B cell (primary cell): ENCODE measurements around the gene TENM4. TPM values are rescaled to one million over a fixed set of nuclear protein-coding genes. Genes with fewer than 3 reads are reported as not detected.

ENCODE experiments used
- ATAC-seq: fragments of 200-7000 bp; cut with Tn5 transposase; one replicate; pipeline ENCODE4 v1.10.0; 2021; ENCODE audit warnings: low read depth, mild to moderate bottlenecking, moderate number of reproducible peaks, moderate library complexity
- CTCF ChIA-PET: fragments of 350-600 bp; sonication (Branson Sonifier 250); formaldehyde crosslinking; loops from one replicate; lab custom pipeline; 2021; ENCODE audit warnings: antibody characterized with exemption, inconsistent platforms; lab: Charles Lee
- POLR2A ChIA-PET: fragments of 350-600 bp; sonication (Branson Sonifier 250); formaldehyde crosslinking; loops from one replicate; lab custom pipeline; 2021; ENCODE audit warnings: antibody characterized with exemption; lab: Charles Lee
- DNase-seq: peaks from one replicate; pipeline ENCODE4 v3.0.0; 2013
- H2AFZ ChIP-seq: 2 replicates; pipeline ENCODE4 v1.6.1; 2012; ENCODE audit warnings: mild to moderate bottlenecking, low read depth, low read length; ENCODE audit not compliant: insufficient read depth, poor library complexity, severe bottlenecking
- H3K27ac ChIP-seq, 2 donors: 1 replicate in 1 of 2; 2 replicates in 1 of 2; pipeline ENCODE4 v1.5.1; 2012 to 2013; ENCODE audit warnings: low read length in 2 of 2, mild to moderate bottlenecking in 2 of 2, moderate library complexity in 1 of 2
- H3K27me3 ChIP-seq, 4 experiments: fragments of 200-600 bp in 1 of 4; sonication (generic) in 1 of 4; replicated peaks in 1 of 4; 1 replicate in 2 of 4; 2 replicates in 2 of 4; pipeline versions ENCODE4 v1.6.1 to v1.7.0; 2013 to 2016; ENCODE audit warnings: low read length in 3 of 4, mild to moderate bottlenecking in 2 of 4, mixed read lengths in 1 of 4, moderate library complexity in 1 of 4; ENCODE audit not compliant: insufficient read depth in 4 of 4, control insufficient read depth in 3 of 4; ENCODE audit errors: control extremely low read depth in 1 of 4
- H3K36me3 ChIP-seq, 2 experiments: replicated peaks in 1 of 2; 1 replicate in 1 of 2; 2 replicates in 1 of 2; pipeline versions ENCODE4 v1.6.1 to v1.7.1; 2013; ENCODE audit warnings: low read length in 1 of 2; ENCODE audit not compliant: insufficient read depth in 2 of 2, control insufficient read depth in 1 of 2; ENCODE audit errors: control extremely low read depth in 1 of 2, extremely low read depth in 1 of 2
- H3K4me1 ChIP-seq, 2 donors: fragments of 200-600 bp in 1 of 2; sonication (generic) in 1 of 2; 1 replicate in 1 of 2; 2 replicates in 1 of 2; pipeline versions ENCODE4 v1.5.1 to v1.6.1; 2013 to 2017; ENCODE audit warnings: low read length in 2 of 2; ENCODE audit not compliant: control insufficient read depth in 2 of 2, insufficient read depth in 2 of 2
- H3K4me2 ChIP-seq: replicated peaks from 2 replicates; pipeline ENCODE3; 2012; ENCODE audit warnings: mild to moderate bottlenecking, low read depth, low read length; ENCODE audit not compliant: poor library complexity, severe bottlenecking
- H3K4me3 ChIP-seq, 5 experiments: fragments of 200-600 bp in 1 of 5; sonication (generic) in 1 of 5; 1 replicate in 3 of 5; 2 replicates in 2 of 5; pipeline versions ENCODE4 v1.5.1 to v1.7.0; 2011 to 2016; ENCODE audit warnings: low read length in 4 of 5, mild to moderate bottlenecking in 4 of 5, low read depth in 2 of 5, control low read depth in 1 of 5, moderate library complexity in 1 of 5; ENCODE audit not compliant: insufficient read depth in 1 of 5; ENCODE audit errors: control extremely low read depth in 1 of 5, extremely low read depth in 1 of 5
- H3K79me2 ChIP-seq: fragments of 200-600 bp; sonication (generic); one replicate; pipeline ENCODE4 v1.6.0; 2016; ENCODE audit warnings: low read length; ENCODE audit not compliant: control insufficient read depth, insufficient read depth
- H3K9ac ChIP-seq: fragments of 200-600 bp; sonication (generic); 2 replicates; pipeline ENCODE4 v1.6.1; 2017; ENCODE audit warnings: mild to moderate bottlenecking, low read length, moderate library complexity
- H3K9me3 ChIP-seq, 3 donors: one replicate each; pipeline versions ENCODE4 v1.6.1 to v1.7.1; 2013; ENCODE audit warnings: low read length in 2 of 3; ENCODE audit not compliant: control insufficient read depth in 2 of 3, insufficient read depth in 1 of 3; ENCODE audit errors: control extremely low read depth in 1 of 3
- H4K20me1 ChIP-seq: 2 replicates; pipeline ENCODE4 v1.6.0; 2012; ENCODE audit warnings: mild to moderate bottlenecking, low read length; ENCODE audit not compliant: insufficient read depth, control insufficient read depth, poor library complexity, severe bottlenecking
- H3K27ac Mint-ChIP-seq: one replicate; pipeline ENCODE4 v1.8.0; 2021; ENCODE audit warnings: mixed read lengths
- H3K27me3 Mint-ChIP-seq: one replicate; pipeline ENCODE4 v1.8.0; 2021; ENCODE audit warnings: mixed read lengths
- H3K4me1 Mint-ChIP-seq: one replicate; pipeline ENCODE4 v1.8.0; 2021; ENCODE audit warnings: mixed read lengths
- H3K4me3 Mint-ChIP-seq: one replicate; pipeline ENCODE4 v1.8.0; 2021; ENCODE audit warnings: mixed read lengths
- H3K9me3 Mint-ChIP-seq: one replicate; pipeline ENCODE4 v1.8.0; 2022; ENCODE audit warnings: mixed read lengths; ENCODE audit not compliant: insufficient read depth
- EZH2 ChIP-seq: IDR thresholded peaks from 2 replicates; pipeline ENCODE4 v1.6.1; 2012; ENCODE audit warnings: borderline replicate concordance, low read depth, mild to moderate bottlenecking, moderate library complexity, low read length; ENCODE audit not compliant: insufficient read depth, poor library complexity, severe bottlenecking
- WGBS: methylation state at CpG from one replicate; pipeline ENCODE4 v1.1.5; 2013; ENCODE audit warnings: missing lambda C conversion rate; ENCODE audit not compliant: insufficient coverage; 5-methylcytosine and 5-hydroxymethylcytosine counted together
- intact Hi-C: fragments of 100-400 bp; cut with micrococcal nuclease; formaldehyde crosslinking; loops from one replicate; pipeline ENCODE4 v1.10.0; 2022
- polyA plus RNA-seq: library from polyadenylated mRNA; depleted of rRNA; stranded (reverse); fragments of >200 nt; gene quantifications from 2 replicates; pipeline ENCODE4 v1.2.3, GENCODE V29; 2012
- total RNA-seq, 2 donors: library from RNA; stranded (reverse); fragments of 120-200 nt in 1 of 2; gene quantifications; 1 replicate in 1 of 2; 2 replicates in 1 of 2; pipeline versions ENCODE4 v1.2.3 to v1.2.4, GENCODE V29; 2013 to 2022
- TF ChIP-seq, protein P1 (sequence below): fragments of 200-600 bp; IDR thresholded peaks from one replicate; pipeline ENCODE4 v1.8.0; 2022; ENCODE audit warnings: antibody characterized with exemption, mild to moderate bottlenecking

TENM4 gene
- total and polyA plus RNA-seq, 2 donors (not counting 1 experiment from before 2014, with no cell fraction given) = 0.09 to 5.7 TPM

- H3K4me1 ChIP-seq = no peaks in the 10 kb centered on the region
- no peak overlapping the region for H3K4me2 ChIP-seq
- no peak overlapping the region for H3K4me3 Mint-ChIP-seq
- H3K9me3 Mint-ChIP-seq = no peaks in the 10 kb centered on the region
- ChIA-PET POLR2A (no interaction called here), CTCF (no interaction called here)
- ATAC-seq (no peak), DNase-seq (no peak)
- no peak overlapping the region for H3K27ac Mint-ChIP-seq
- peaks cover 0 to 6% (median 0%) of the 10 kb centered on the region in 3 donors for H3K9me3 ChIP-seq
- no peaks in the 10 kb centered on the region for H3K79me2 ChIP-seq
- no peaks in the 10 kb centered on the region for H3K36me3 ChIP-seq
- H3K4me3 ChIP-seq = no peak overlapping the region
- H4K20me1 ChIP-seq = no peaks in the 10 kb centered on the region
- no peaks in the 10 kb centered on the region for H3K4me1 Mint-ChIP-seq
- WGBS = 42% methylated on average over 33 of the region's 43 CpGs
- peaks cover 7% of the 10 kb centered on the region for H3K27me3 Mint-ChIP-seq
- H3K27ac ChIP-seq = no peak overlapping the region
- no peak overlapping the region for H3K9ac ChIP-seq
- intact Hi-C loops = no loop called here
- no peak for TF ChIP-seq EZH2
- TF ChIP-seq, protein P1, sequence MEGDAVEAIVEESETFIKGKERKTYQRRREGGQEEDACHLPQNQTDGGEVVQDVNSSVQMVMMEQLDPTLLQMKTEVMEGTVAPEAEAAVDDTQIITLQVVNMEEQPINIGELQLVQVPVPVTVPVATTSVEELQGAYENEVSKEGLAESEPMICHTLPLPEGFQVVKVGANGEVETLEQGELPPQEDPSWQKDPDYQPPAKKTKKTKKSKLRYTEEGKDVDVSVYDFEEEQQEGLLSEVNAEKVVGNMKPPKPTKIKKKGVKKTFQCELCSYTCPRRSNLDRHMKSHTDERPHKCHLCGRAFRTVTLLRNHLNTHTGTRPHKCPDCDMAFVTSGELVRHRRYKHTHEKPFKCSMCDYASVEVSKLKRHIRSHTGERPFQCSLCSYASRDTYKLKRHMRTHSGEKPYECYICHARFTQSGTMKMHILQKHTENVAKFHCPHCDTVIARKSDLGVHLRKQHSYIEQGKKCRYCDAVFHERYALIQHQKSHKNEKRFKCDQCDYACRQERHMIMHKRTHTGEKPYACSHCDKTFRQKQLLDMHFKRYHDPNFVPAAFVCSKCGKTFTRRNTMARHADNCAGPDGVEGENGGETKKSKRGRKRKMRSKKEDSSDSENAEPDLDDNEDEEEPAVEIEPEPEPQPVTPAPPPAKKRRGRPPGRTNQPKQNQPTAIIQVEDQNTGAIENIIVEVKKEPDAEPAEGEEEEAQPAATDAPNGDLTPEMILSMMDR = no peak
- no peak overlapping the region for H2AFZ ChIP-seq
- peaks cover 0 to 7% (median 3%) of the 10 kb centered on the region in 4 experiments for H3K27me3 ChIP-seq
Measured at GRCh38 chr11:78902771-78903507, 537.9 kb downstream of the TENM4 start.

DNA sequence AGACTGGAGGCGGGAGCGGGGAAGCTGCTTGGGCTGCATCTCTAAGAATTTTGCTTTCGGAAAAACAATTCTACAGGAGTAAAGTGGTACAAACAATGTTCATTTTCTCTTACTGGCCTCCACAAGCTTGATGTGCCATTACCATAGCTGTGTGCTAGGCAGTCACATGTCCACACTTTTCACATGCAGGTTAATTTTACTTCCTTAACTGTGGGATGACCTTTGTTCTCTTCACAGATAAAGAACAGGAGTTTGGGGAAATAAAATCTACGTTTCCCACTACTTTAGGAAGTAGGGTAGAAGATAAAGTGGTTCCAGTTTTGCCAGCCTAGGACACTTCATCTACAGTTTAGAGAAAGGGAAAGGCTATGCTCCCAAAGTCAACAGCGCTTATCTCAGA, 539.0 kb downstream of the TENM4 start:
- ATAC-seq (no peak), DNase-seq (no peak)
- intact Hi-C loops = no loop called here
- H3K4me1 Mint-ChIP-seq = no peaks in the 10 kb centered on the region
- Histone ChIP-seq H4K20me1 (no peaks in the 10 kb centered on the region), H3K4me1 (no peaks in the 10 kb centered on the region), H3K27ac (no peak overlapping the region), H3K79me2 (no peaks in the 10 kb centered on the region), H3K4me3 (no peak overlapping the region), H3K4me2 (no peak overlapping the region), H3K9me3 (peaks cover 0 to 6% (median 0%) of the 10 kb centered on the region in 3 donors), H3K9ac (no peak overlapping the region), H3K27me3 (peaks cover 0 to 7% (median 3%) of the 10 kb centered on the region in 4 experiments), H3K36me3 (no peaks in the 10 kb centered on the region), H2AFZ (no peak overlapping the region)
- CTCF ChIA-PET = no interaction called here
- 100% methylated on average over 1 of the region's 5 CpGs for WGBS
- H3K4me3 Mint-ChIP-seq = no peak overlapping the region
- POLR2A ChIA-PET = no interaction called here
- no peaks in the 10 kb centered on the region for H3K9me3 Mint-ChIP-seq
- H3K27me3 Mint-ChIP-seq = peaks cover 7% of the 10 kb centered on the region
- no peak for TF ChIP-seq EZH2
- no peak overlapping the region for H3K27ac Mint-ChIP-seq
